GM19240 (cell line): ENCODE results near the gene NME7.
"Not testable (repeated sequence)": the region's sequence is repeated elsewhere in the genome, so short reads cannot be mapped to it uniquely, and the experiment has no call there.

ENCODE experiments used
- DNase-seq: peaks from one replicate; pipeline ENCODE4 v3.0.0; 2011; ENCODE audit warnings: low spot score; ENCODE audit not compliant: insufficient read length

NME7 gene

GRCh38 chr1:169235568-169235967, 132.0 kb downstream of the NME7 start:
- no peak for DNase-seq

GRCh38 chr1:169234780-169235179, 132.8 kb downstream of the NME7 start:
- no peak for DNase-seq

- DNase-seq = no peak
Measured at GRCh38 chr1:169217636-169218035, 150.0 kb downstream of the NME7 start.

GRCh38 chr1:169214598-169214997, 153.0 kb downstream of the NME7 start:
- no peak for DNase-seq

GRCh38 chr1:169212088-169212487, 155.5 kb downstream of the NME7 start:
- no peak for DNase-seq

GRCh38 chr1:169207797-169208520, 159.6 kb downstream of the NME7 start:
- no peak for DNase-seq

GRCh38 chr1:169204157-169204556, 163.4 kb downstream of the NME7 start:
- no peak for DNase-seq

- no peak for DNase-seq
Measured at GRCh38 chr1:169202791-169203665, 164.6 kb downstream of the NME7 start.

- no peak for DNase-seq
Measured at GRCh38 chr1:169201084-169201619, 166.4 kb downstream of the NME7 start.

- no peak for DNase-seq
Measured at GRCh38 chr1:169200319-169200718, 167.3 kb downstream of the NME7 start.

GRCh38 chr1:169196581-169196980, 171.0 kb downstream of the NME7 start:
- DNase-seq = no peak

- DNase-seq = no peak
Measured at GRCh38 chr1:169196161-169196560, 171.4 kb downstream of the NME7 start.

GRCh38 chr1:169193191-169193850, 174.3 kb downstream of the NME7 start:
- DNase-seq = no peak

- no peak for DNase-seq
Measured at GRCh38 chr1:169186106-169186505, 181.5 kb downstream of the NME7 start.

GRCh38 chr1:169184812-169185211, 182.8 kb downstream of the NME7 start:
- no peak for DNase-seq

GRCh38 chr1:169180174-169180573, 187.4 kb downstream of the NME7 start:
- DNase-seq = no peak

- DNase-seq = not testable (repeated sequence)
Measured at GRCh38 chr1:169179431-169179830, 188.2 kb downstream of the NME7 start.

GRCh38 chr1:169175461-169175860, 192.1 kb downstream of the NME7 start:
- no peak for DNase-seq

GRCh38 chr1:169163059-169163458, 204.5 kb downstream of the NME7 start:
- DNase-seq = no peak

- DNase-seq = no peak
Measured at GRCh38 chr1:169161496-169162194, 206.0 kb downstream of the NME7 start.

GRCh38 chr1:169160845-169161495, 206.6 kb downstream of the NME7 start:
- no peak for DNase-seq
